ENCODE measurements around the gene CPE.

GRCh38 chr4:165394275-165394674, 15.5 kb downstream of the CPE start:
- no peak for TF ChIP-seq CTCF (IDR thresholded peaks at IDR 0.05)
- TF ChIP-seq REST (IDR thresholded peaks at IDR 0.05; ENCODE audit: insufficient read depth in 1 of 2, low read depth in 2 of 2, low read length in 1 of 2) = no peak
- TF ChIP-seq POLR2AphosphoS5 (IDR thresholded peaks at IDR 0.05; ENCODE audit: low read depth, low read length) = no peak
- no peak for TF ChIP-seq TCF7L2 (IDR thresholded peaks at IDR 0.05; ENCODE audit: low read depth, low read length)

Data from Panc1 (cell line).